ENCODE results near the gene PTPN11. TPM values are rescaled to one million over a fixed set of nuclear protein-coding genes. Genes with fewer than 3 reads are reported as not detected.
"Not testable (repeated sequence)": the region's sequence is repeated elsewhere in the genome, so short reads cannot be mapped to it uniquely, and the experiment has no call there.

Gene PTPN11
- total RNA-seq, 4 donors from 2014 or later: 61.6 to 88.0 (median 75.2) TPM

DNA sequence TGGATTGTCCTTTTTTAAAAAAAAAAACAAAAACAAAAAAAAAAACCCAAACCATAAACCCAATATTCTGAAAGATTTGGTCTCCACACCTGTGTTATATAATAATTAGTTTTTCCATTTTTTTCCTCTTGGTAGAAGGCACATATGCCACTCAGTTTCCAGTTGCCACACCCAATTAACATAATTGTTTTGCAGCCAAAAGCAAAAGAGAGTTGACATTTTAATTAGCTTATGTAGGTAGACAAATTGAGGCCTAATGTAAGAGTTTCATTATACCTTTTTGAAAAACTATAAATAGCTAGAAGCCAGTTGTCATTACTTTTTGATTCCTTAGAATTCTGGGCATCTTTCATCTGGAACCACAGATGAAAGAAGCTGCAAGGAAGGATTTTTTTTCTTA lies 21.0 kb downstream of the PTPN11 start:
- DNase-seq (ENCODE audit: low spot score in 2 of 2): no peak
- intact Hi-C loops (cut with DNase I; ENCODE audit: low total_unique reads): no loop called here
- TF ChIP-seq, protein P1, sequence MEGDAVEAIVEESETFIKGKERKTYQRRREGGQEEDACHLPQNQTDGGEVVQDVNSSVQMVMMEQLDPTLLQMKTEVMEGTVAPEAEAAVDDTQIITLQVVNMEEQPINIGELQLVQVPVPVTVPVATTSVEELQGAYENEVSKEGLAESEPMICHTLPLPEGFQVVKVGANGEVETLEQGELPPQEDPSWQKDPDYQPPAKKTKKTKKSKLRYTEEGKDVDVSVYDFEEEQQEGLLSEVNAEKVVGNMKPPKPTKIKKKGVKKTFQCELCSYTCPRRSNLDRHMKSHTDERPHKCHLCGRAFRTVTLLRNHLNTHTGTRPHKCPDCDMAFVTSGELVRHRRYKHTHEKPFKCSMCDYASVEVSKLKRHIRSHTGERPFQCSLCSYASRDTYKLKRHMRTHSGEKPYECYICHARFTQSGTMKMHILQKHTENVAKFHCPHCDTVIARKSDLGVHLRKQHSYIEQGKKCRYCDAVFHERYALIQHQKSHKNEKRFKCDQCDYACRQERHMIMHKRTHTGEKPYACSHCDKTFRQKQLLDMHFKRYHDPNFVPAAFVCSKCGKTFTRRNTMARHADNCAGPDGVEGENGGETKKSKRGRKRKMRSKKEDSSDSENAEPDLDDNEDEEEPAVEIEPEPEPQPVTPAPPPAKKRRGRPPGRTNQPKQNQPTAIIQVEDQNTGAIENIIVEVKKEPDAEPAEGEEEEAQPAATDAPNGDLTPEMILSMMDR (IDR thresholded peaks at IDR 0.05): no peak
- TF ChIP-seq POLR2A (IDR thresholded peaks at IDR 0.05): no peak
- H3K4me3 ChIP-seq (ENCODE audit: low read depth, poor library complexity, severe bottlenecking): no peak overlapping the region

DNA sequence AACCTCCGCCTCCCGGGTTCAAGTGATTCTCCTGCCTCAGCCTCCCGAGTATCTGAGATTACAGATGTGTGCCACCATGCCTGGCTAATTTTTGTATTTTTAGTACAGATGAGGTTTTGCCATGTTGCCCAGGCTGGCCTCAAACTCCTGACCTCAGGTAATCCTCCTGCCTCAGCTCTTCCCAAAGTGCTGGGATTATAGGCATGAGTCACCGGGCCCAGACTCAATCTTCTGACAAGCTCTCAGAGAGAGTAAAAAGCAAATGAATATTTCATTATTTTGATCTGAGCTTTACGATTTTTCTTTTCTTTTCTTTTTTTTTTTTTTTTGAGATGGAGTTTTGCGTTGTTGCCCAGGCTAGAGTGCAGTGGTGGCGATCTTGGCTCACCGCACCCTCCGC lies 21.9 kb downstream of the PTPN11 start:
- WGBS, 2 donors: 91 to 94% methylated on average over 9 of the region's 9 CpGs
- H3K4me3 ChIP-seq (ENCODE audit: low read depth, poor library complexity, severe bottlenecking); intact Hi-C loops (cut with DNase I; ENCODE audit: low total_unique reads); DNase-seq (ENCODE audit: low spot score in 2 of 2): not testable (repeated sequence)

DNA sequence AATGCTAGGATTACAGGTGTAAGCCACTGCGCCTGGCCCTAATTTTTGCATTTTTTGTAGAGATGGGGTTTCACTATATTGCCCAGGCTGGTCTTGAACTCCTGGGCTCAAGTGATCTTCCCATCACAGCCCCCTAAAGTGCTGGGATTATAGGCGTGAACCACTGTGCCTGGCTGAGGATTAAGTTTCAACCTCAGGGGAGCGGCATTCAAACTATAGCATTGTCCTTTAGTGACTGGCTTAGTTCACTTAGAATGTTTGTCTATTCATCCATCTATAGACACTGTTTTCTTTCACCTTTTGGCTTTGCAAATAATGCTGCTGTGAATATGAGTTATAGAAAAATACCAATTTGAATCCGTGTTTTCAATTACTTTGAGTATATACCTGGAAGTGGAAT lies 25.2 kb downstream of the PTPN11 start:
- WGBS, 2 donors: 99% methylated on average over 4 of the region's 4 CpGs
- no peak overlapping the region for H3K4me3 ChIP-seq (ENCODE audit: low read depth, poor library complexity, severe bottlenecking)
- intact Hi-C loops (cut with DNase I; ENCODE audit: low total_unique reads): no loop called here
- peak in 1 of 2 donors; percentile 28 for DNase-seq (ENCODE audit: low spot score in 2 of 2)
- TF ChIP-seq, protein P1 (IDR thresholded peaks at IDR 0.05): no peak
- TF ChIP-seq POLR2A (IDR thresholded peaks at IDR 0.05): no peak

DNA sequence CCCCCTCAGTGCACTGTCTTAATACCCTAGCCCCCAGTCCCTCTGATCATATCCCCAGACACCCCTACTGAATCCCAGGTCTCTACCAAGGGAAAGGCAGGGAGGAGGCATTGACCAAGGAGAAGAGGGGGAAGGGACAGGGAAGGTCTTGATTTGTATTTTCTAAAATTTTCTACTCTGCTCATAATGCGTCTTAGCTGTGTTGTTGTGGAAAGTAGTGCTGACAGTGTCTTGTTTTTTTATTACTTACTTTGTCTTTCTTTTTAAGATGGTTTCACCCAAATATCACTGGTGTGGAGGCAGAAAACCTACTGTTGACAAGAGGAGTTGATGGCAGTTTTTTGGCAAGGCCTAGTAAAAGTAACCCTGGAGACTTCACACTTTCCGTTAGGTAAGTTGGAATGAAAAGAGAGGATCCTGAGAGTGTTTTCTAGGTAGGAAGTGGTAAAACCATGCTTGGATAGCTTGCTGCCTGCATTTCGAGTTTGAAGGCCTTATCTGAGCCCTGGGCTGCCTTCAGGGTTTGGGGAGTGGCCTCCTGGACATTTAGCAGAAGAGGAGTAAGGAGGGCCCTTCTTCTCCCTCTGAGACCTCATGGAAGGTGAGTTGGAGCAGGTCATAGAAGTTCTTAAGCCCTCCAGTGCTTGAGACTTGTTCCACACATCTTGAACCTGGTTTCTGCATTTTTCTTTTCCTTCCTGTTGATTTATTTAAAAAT lies 27.4 kb downstream of the PTPN11 start:
- no peak overlapping the region for H3K4me3 ChIP-seq (ENCODE audit: low read depth, poor library complexity, severe bottlenecking)
- 81 to 89% methylated on average over 3 of the region's 3 CpGs for WGBS, 2 donors
- intact Hi-C loops (cut with DNase I; ENCODE audit: low total_unique reads): no loop called here
- TF ChIP-seq POLR2A (IDR thresholded peaks at IDR 0.05): no peak
- TF ChIP-seq, protein P1 (IDR thresholded peaks at IDR 0.05): no peak
- no peak for DNase-seq (ENCODE audit: low spot score in 2 of 2)

DNA sequence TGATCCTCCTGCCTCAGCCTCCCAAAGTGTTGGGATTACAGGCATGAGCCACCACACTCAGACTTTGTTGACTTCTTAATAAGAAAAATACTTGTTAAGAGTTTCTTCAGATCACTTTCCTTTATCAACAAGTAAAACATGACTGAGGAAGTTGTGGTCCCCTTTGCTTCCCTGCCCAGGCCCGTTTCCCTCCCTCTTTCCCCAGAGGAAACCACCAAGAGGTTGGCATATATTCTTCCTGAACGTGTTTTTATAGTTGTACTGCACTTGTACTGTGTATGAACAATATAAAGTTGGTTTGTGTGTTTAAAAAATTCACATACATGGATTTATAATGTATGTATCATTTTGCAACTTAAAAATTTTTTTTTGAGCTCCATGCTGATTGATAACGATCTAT lies 28.4 kb downstream of the PTPN11 start:
- intact Hi-C loops (cut with DNase I; ENCODE audit: low total_unique reads): no loop called here
- H3K4me3 ChIP-seq (ENCODE audit: low read depth, poor library complexity, severe bottlenecking): no peak overlapping the region
- 63 to 73% methylated on average over 3 of the region's 3 CpGs for WGBS, 2 donors
- DNase-seq (ENCODE audit: low spot score in 2 of 2): peak in 1 of 2 donors; percentile 20
- TF ChIP-seq, protein P1 (IDR thresholded peaks at IDR 0.05): no peak
- no peak for TF ChIP-seq POLR2A (IDR thresholded peaks at IDR 0.05)

DNA sequence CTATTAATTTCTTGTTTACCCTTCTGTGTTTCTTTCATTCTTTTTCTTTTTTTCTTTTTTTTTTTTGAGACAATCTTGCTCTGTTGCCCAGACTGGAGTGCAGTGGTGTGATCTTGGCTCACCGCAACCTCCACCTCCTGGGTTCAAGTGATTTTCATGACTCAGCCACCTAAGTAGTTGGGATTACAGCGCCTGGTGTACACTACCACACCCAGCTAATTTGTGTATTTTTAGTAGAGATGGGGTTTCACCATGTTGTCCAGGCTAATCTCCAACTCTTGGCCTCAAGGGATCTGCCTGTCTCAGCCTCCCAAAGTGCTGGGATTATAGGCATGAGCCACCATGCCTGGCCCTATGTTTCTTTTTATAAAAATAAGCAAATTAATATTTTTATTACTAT lies 29.4 kb downstream of the PTPN11 start:
- WGBS, 2 donors: 38 to 43% methylated on average over 2 of the region's 2 CpGs
- DNase-seq (ENCODE audit: low spot score in 2 of 2): peak; percentile 18 to 20
- intact Hi-C loops (cut with DNase I; ENCODE audit: low total_unique reads); H3K4me3 ChIP-seq (ENCODE audit: low read depth, poor library complexity, severe bottlenecking): not testable (repeated sequence)

DNA sequence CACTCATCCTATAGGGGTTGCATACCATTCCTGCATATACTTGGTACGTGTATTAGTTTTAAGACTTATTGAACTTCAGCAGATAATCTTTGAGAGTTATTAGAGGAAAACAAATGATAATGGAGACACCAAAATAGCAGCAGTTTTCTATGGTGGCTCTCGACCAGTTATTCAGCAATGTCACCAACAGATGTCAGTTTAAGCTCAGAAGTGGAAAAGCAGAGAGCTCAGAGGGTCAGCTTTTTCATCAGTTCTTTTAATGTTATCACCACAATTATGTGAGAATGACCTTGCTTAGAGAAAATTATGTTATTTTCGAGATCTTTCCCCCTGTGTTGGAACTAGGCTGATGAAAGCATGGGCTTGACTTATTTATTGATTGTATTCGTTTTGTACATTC lies 32.0 kb downstream of the PTPN11 start:
- no peak for TF ChIP-seq POLR2A (IDR thresholded peaks at IDR 0.05)
- TF ChIP-seq, protein P1 (IDR thresholded peaks at IDR 0.05): no peak
- intact Hi-C loops (cut with DNase I; ENCODE audit: low total_unique reads): loop anchor here (5.0 kb wide), 1 partner anchor 1293 kb away; no protein-coding TSS in a partner anchor
- 82 to 90% methylated on average over 4 of the region's 4 CpGs for WGBS, 2 donors
- H3K4me3 ChIP-seq (ENCODE audit: low read depth, poor library complexity, severe bottlenecking): no peak overlapping the region
- no peak for DNase-seq (ENCODE audit: low spot score in 2 of 2)

Data from lower leg skin (tissue), 4 donors.